H9 (cell line): Measurements from ENCODE around the gene XPC. TPM values are rescaled to one million over a fixed set of nuclear protein-coding genes. Genes with fewer than 3 reads are reported as not detected.

Experiments
- DNase-seq: peaks from one replicate; pipeline ENCODE4 v3.0.0-alpha.2; 2017
- H2AFZ ChIP-seq: one replicate; pipeline ENCODE4 v1.6.1; 2013; ENCODE audit warnings: mild to moderate bottlenecking, low read length, control low read depth, moderate library complexity
- H2AK5ac ChIP-seq: 2 replicates; pipeline ENCODE4 v1.6.1; 2013; ENCODE audit warnings: low read length, control low read depth, mixed read lengths; ENCODE audit not compliant: insufficient read length
- H2BK120ac ChIP-seq: one replicate; pipeline ENCODE4 v1.6.1; 2013; ENCODE audit warnings: low read depth, mild to moderate bottlenecking, low read length, control low read depth, inconsistent platforms; ENCODE audit not compliant: poor library complexity, severe bottlenecking
- H2BK12ac ChIP-seq: 2 replicates; pipeline ENCODE4 v1.6.1; 2013; ENCODE audit warnings: low read length, control low read depth, mixed read lengths, low read depth; ENCODE audit not compliant: insufficient read length
- H2BK15ac ChIP-seq: 2 replicates; pipeline ENCODE4 v1.6.1; 2013; ENCODE audit warnings: low read depth, low read length, control low read depth
- H2BK20ac ChIP-seq: one replicate; pipeline ENCODE4 v1.6.1; 2013; ENCODE audit warnings: low read depth, mild to moderate bottlenecking, low read length, control low read depth, inconsistent platforms; ENCODE audit not compliant: poor library complexity, severe bottlenecking
- H2BK5ac ChIP-seq: 2 replicates; pipeline ENCODE4 v1.6.1; 2013; ENCODE audit warnings: low read length, control low read depth, mixed read lengths; ENCODE audit not compliant: insufficient read length
- H3K14ac ChIP-seq: 2 replicates; pipeline ENCODE4 v1.6.1; 2013; ENCODE audit warnings: low read length, control low read depth; ENCODE audit not compliant: insufficient read depth
- H3K18ac ChIP-seq: 2 replicates; pipeline ENCODE4 v1.6.1; 2013; ENCODE audit warnings: low read depth, mild to moderate bottlenecking, mixed read lengths, low read length, control low read depth; ENCODE audit not compliant: insufficient read length
- H3K23ac ChIP-seq: 2 replicates; pipeline ENCODE4 v1.6.1; 2013; ENCODE audit warnings: low read length, control low read depth, mixed read lengths, low read depth; ENCODE audit not compliant: insufficient read length
- H3K23me2 ChIP-seq: 2 replicates; pipeline ENCODE4 v1.6.1; 2013; ENCODE audit warnings: low read depth, mild to moderate bottlenecking, mixed read lengths, low read length, control low read depth; ENCODE audit not compliant: insufficient read length, poor library complexity, severe bottlenecking
- H3K27ac ChIP-seq: 2 replicates; pipeline ENCODE4 v1.5.1; 2013; ENCODE audit warnings: low read length, control low read depth, mixed read lengths, low read depth; ENCODE audit not compliant: insufficient read length
- H3K27me3 ChIP-seq: 2 replicates; pipeline ENCODE4 v1.6.1; 2013; ENCODE audit warnings: low read length, control low read depth, inconsistent platforms; ENCODE audit not compliant: insufficient read depth
- H3K4ac ChIP-seq: 2 replicates; pipeline ENCODE4 v1.6.1; 2013; ENCODE audit warnings: low read depth, mild to moderate bottlenecking, control low read depth, inconsistent platforms, low read length, moderate library complexity
- H3K4me1 ChIP-seq: 2 replicates; pipeline ENCODE4 v1.6.1; 2013; ENCODE audit warnings: low read length, control low read depth, inconsistent platforms; ENCODE audit not compliant: insufficient read depth
- H3K4me2 ChIP-seq: 2 replicates; pipeline ENCODE4 v1.6.1; 2013; ENCODE audit warnings: low read length, control low read depth, mixed read lengths; ENCODE audit not compliant: insufficient read length, insufficient read depth
- H3K56ac ChIP-seq: 2 replicates; pipeline ENCODE4 v1.6.1; 2013; ENCODE audit warnings: low read depth, mild to moderate bottlenecking, mixed read lengths, low read length, control low read depth; ENCODE audit not compliant: insufficient read length
- H3K79me1 ChIP-seq: 2 replicates; pipeline ENCODE4 v1.6.1; 2013; ENCODE audit warnings: low read depth, mild to moderate bottlenecking, moderate library complexity, low read length, control low read depth, inconsistent platforms; ENCODE audit not compliant: insufficient read depth, poor library complexity, severe bottlenecking
- H3K79me2 ChIP-seq: 2 replicates; pipeline ENCODE4 v1.6.1; 2013; ENCODE audit warnings: low read length, control low read depth, inconsistent platforms; ENCODE audit not compliant: insufficient read depth
- H3K9ac ChIP-seq: 2 replicates; pipeline ENCODE4 v1.6.1; 2013; ENCODE audit warnings: low read length, control low read depth, mixed read lengths; ENCODE audit not compliant: insufficient read length; ENCODE audit errors: extremely low read depth
- H3K9me3 ChIP-seq: one replicate; pipeline ENCODE4 v1.6.1; 2013; ENCODE audit warnings: low read depth, low read length, inconsistent platforms; ENCODE audit not compliant: control insufficient read depth
- H3T11ph ChIP-seq: one replicate; pipeline ENCODE4 v1.6.1; 2013; ENCODE audit warnings: mild to moderate bottlenecking, low read length, control low read depth, inconsistent platforms
- H4K20me1 ChIP-seq: one replicate; pipeline ENCODE4 v1.6.1; 2013; ENCODE audit not compliant: control insufficient read depth, insufficient read length, insufficient read depth
- H4K5ac ChIP-seq: 2 replicates; pipeline ENCODE4 v1.6.1; 2013; ENCODE audit warnings: low read depth, mild to moderate bottlenecking, mixed read lengths, low read length, control low read depth; ENCODE audit not compliant: insufficient read length
- H4K8ac ChIP-seq: replicated peaks from 2 replicates; pipeline ENCODE4 v1.6.1; 2013; ENCODE audit warnings: low read length, control low read depth, mixed read lengths, low read depth; ENCODE audit not compliant: insufficient read length
- H4K91ac ChIP-seq: 2 replicates; pipeline ENCODE4 v1.6.1; 2013; ENCODE audit warnings: low read depth, mild to moderate bottlenecking, moderate library complexity, mixed read lengths, low read length, control low read depth; ENCODE audit not compliant: insufficient read length
- H3K27ac Mint-ChIP-seq, 3 experiments: 2 replicates in 2 of 3; 3 replicates in 1 of 3; pipeline ENCODE4 v1.8.0; 2020 to 2021; ENCODE audit warnings: mixed read lengths in 3 of 3, mild to moderate bottlenecking in 1 of 3, moderate library complexity in 1 of 3
- H3K27me3 Mint-ChIP-seq: 2 replicates; pipeline ENCODE4 v1.8.0; 2021; ENCODE audit warnings: low read depth, mild to moderate bottlenecking, moderate library complexity, mixed read lengths
- H3K36me3 Mint-ChIP-seq, 3 experiments: 2 replicates in 2 of 3; 3 replicates in 1 of 3; pipeline ENCODE4 v1.8.0; 2020 to 2021; ENCODE audit warnings: low read depth in 3 of 3, mixed read lengths in 3 of 3; ENCODE audit not compliant: insufficient read depth in 1 of 3
- H3K4me1 Mint-ChIP-seq, 2 experiments: 2 replicates each; pipeline ENCODE4 v1.8.0; 2020; ENCODE audit warnings: mixed read lengths in 2 of 2
- H3K4me3 Mint-ChIP-seq, 2 experiments: 2 replicates in 1 of 2; 3 replicates in 1 of 2; pipeline ENCODE4 v1.8.0; 2020 to 2021; ENCODE audit warnings: mild to moderate bottlenecking in 2 of 2, mixed read lengths in 2 of 2, moderate library complexity in 1 of 2
- H3K9me3 Mint-ChIP-seq, 2 experiments: 2 replicates in 1 of 2; 3 replicates in 1 of 2; pipeline ENCODE4 v1.8.0; 2020; ENCODE audit warnings: mild to moderate bottlenecking in 2 of 2, mixed read lengths in 2 of 2, moderate library complexity in 1 of 2
- WGBS: extraction: QIAGEN DNeasy Blood & Tissue Kit; methylation state at CpG from one replicate; pipeline ENCODE4 v1.1.7; 2013; ENCODE audit warnings: missing lambda C conversion rate, low lambda C conversion rate, mixed read lengths; ENCODE audit not compliant: insufficient read length; ENCODE audit errors: extremely low coverage; 5-methylcytosine and 5-hydroxymethylcytosine counted together
- total RNA-seq: library from RNA; stranded (reverse); gene quantifications from 2 replicates; pipeline ENCODE4 v1.2.1, GENCODE V29; 2021
- TF ChIP-seq, protein P1 (sequence below): fragments of 200-600 bp; sonication (generic); conservative IDR thresholded peaks from 3 replicates; pipeline ENCODE4 v1.8.0; 2021; ENCODE audit warnings: antibody characterized with exemption, mild to moderate bottlenecking

Gene XPC
- total RNA-seq, 1 experiment from 2014 or later: 30.3 TPM

DNA sequence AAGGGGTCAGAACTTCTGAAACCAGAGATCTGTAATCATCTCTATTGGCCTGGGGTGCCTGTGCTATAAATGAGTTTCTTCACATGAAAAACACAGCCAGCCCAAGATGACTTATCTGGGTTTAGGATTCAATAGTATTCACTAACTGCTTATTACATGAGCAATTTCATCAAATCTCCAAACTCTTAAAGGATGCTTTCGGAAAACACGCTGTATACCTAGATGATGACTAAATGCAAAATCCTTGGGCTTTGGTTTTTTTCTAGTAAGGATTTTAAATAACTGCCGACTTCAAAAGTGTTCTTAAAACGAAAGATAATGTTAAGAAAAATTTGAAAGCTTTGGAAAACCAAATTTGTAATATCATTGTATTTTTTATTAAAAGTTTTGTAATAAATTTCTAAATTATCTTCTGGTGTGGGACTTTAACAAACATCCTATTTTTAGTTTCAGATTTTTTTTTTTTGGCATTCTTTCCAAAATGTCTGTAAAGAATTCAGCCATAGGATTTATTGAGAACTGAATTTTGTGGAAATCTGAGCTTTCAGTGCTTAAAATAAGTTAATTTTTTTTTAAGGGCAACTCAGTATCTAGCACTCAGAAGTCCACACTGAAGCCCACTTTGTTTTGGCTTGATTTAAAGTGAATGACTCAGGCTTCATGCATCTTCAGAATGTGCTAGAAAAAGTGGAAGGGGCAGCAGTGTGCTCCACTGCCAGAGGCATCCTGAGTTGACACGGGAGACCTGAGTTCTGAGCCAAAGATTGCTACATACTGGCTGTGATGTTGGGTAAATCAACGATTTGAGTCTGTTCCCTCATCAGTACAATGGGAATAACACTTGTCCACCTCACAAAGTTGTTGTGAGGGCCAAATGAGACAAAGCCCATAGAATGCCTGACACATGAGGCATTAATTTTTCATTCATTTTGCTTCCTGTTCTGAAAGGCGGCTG lies 34.9 kb downstream of the XPC start:
- no peak overlapping the region for H4K5ac ChIP-seq
- H3K23ac ChIP-seq: no peak overlapping the region
- H3K14ac ChIP-seq: no peak overlapping the region
- peak overlapping the region; percentile 40 for H3T11ph ChIP-seq
- H2BK120ac ChIP-seq: peak overlapping the region; percentile 87
- H2BK20ac ChIP-seq: no peak overlapping the region
- H2BK5ac ChIP-seq: no peak overlapping the region
- H3K9ac ChIP-seq: no peak overlapping the region
- WGBS: no CpG with 5 or more reads among the region's 7 CpGs
- H2AK5ac ChIP-seq: no peak overlapping the region
- peaks cover 2% of the 10 kb centered on the region for H4K20me1 ChIP-seq
- peak overlapping the region; percentile 75; the same call in 1 of the 2 replicates for H3K4ac ChIP-seq
- no peaks in the 10 kb centered on the region for H3K79me2 ChIP-seq
- peaks cover 6% of the 10 kb centered on the region; the same call in 1 of the 2 replicates for H3K4me1 ChIP-seq
- no peak overlapping the region for H3K56ac ChIP-seq
- H3K4me2 ChIP-seq: no peak overlapping the region
- H3K27me3 Mint-ChIP-seq: no peaks in the 10 kb centered on the region; the same call in 1 of the 2 replicates
- no peak for DNase-seq
- peaks cover 2% of the 10 kb centered on the region for H3K23me2 ChIP-seq
- H3K79me1 ChIP-seq: no peaks in the 10 kb centered on the region
- no peak overlapping the region for H2AFZ ChIP-seq
- peak overlapping the region; percentile 45 for H3K18ac ChIP-seq
- peak overlapping the region; percentile 28 for H2BK12ac ChIP-seq
- no peak overlapping the region for H4K8ac ChIP-seq
- H3K9me3 Mint-ChIP-seq: no peaks in the 10 kb centered on the region; a peak in 1 of 5 replicates
- H3K4me3 Mint-ChIP-seq: no peak overlapping the region
- peaks cover 10 to 21% of the 10 kb centered on the region in 2 experiments for H3K4me1 Mint-ChIP-seq
- H3K36me3 Mint-ChIP-seq: peaks cover 16 to 72% (median 37%) of the 10 kb centered on the region in 3 experiments
- H3K27me3 ChIP-seq: no peaks in the 10 kb centered on the region
- H3K27ac Mint-ChIP-seq: peak overlapping the region in 1 of 3 experiments; percentile 94; a peak in 2 of 7 replicates
- TF ChIP-seq, protein P1, sequence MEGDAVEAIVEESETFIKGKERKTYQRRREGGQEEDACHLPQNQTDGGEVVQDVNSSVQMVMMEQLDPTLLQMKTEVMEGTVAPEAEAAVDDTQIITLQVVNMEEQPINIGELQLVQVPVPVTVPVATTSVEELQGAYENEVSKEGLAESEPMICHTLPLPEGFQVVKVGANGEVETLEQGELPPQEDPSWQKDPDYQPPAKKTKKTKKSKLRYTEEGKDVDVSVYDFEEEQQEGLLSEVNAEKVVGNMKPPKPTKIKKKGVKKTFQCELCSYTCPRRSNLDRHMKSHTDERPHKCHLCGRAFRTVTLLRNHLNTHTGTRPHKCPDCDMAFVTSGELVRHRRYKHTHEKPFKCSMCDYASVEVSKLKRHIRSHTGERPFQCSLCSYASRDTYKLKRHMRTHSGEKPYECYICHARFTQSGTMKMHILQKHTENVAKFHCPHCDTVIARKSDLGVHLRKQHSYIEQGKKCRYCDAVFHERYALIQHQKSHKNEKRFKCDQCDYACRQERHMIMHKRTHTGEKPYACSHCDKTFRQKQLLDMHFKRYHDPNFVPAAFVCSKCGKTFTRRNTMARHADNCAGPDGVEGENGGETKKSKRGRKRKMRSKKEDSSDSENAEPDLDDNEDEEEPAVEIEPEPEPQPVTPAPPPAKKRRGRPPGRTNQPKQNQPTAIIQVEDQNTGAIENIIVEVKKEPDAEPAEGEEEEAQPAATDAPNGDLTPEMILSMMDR: no peak
- H4K91ac ChIP-seq: peak overlapping the region; percentile 39
- H2BK15ac ChIP-seq: no peak overlapping the region
- H3K27ac ChIP-seq: peak overlapping the region; percentile 38
- H3K9me3 ChIP-seq: no peaks in the 10 kb centered on the region
